IMR-90 (cell line): ENCODE results near the gene NKX2-1.

Experiments
- BHLHE40 ChIP-seq: fragments of 150-350 bp; IDR thresholded peaks from 2 replicates; pipeline ENCODE4 v1.6.1; 2016; ENCODE audit warnings: mild to moderate bottlenecking, low read depth, low read length
- CEBPB ChIP-seq: IDR thresholded peaks from 2 replicates; pipeline ENCODE4 v1.6.1; 2012; ENCODE audit warnings: low read depth, low read length, improper control_type of control experiment
- CHD1 ChIP-seq: IDR thresholded peaks from 2 replicates; pipeline ENCODE4 v1.6.1; 2012; ENCODE audit warnings: low read depth, low read length, improper control_type of control experiment
- CTCF ChIP-seq: conservative IDR thresholded peaks from 2 replicates; pipeline ENCODE4 v1.5.1; 2012; ENCODE audit warnings: mild to moderate bottlenecking, low read depth, low read length, improper control_type of control experiment
- MAZ ChIP-seq: IDR thresholded peaks from 2 replicates; pipeline ENCODE4 v1.6.1; 2012; ENCODE audit warnings: low read depth, mild to moderate bottlenecking, low read length, improper control_type of control experiment, moderate library complexity, borderline replicate concordance
- MXI1 ChIP-seq: IDR thresholded peaks from 2 replicates; pipeline ENCODE4 v1.6.1; 2012; ENCODE audit warnings: low read depth, mild to moderate bottlenecking, low read length, moderate library complexity, borderline replicate concordance
- POLR2A ChIP-seq: IDR thresholded peaks from 2 replicates; pipeline ENCODE4 v1.6.1; 2012; ENCODE audit warnings: mild to moderate bottlenecking, low read depth, low read length
- RAD21 ChIP-seq: IDR thresholded peaks from 2 replicates; pipeline ENCODE4 v1.6.1; 2012; ENCODE audit warnings: low read length, improper control_type of control experiment
- RFX5 ChIP-seq: IDR thresholded peaks from 2 replicates; pipeline ENCODE4 v1.8.0; 2012; ENCODE audit warnings: low read depth, mild to moderate bottlenecking, low read length, moderate library complexity
- SMC3 ChIP-seq: fragments of 150-350 bp; IDR thresholded peaks from 2 replicates; pipeline ENCODE4 v1.6.1; 2016; ENCODE audit warnings: low read depth, mild to moderate bottlenecking, antibody characterized with exemption, low read length, moderate library complexity
- TF ChIP-seq, protein P1 (sequence below): fragments of 150-350 bp; IDR thresholded peaks from 2 replicates; pipeline ENCODE4 v1.6.1; 2017; ENCODE audit warnings: mild to moderate bottlenecking, antibody characterized with exemption, low read length, low read depth

DNA sequence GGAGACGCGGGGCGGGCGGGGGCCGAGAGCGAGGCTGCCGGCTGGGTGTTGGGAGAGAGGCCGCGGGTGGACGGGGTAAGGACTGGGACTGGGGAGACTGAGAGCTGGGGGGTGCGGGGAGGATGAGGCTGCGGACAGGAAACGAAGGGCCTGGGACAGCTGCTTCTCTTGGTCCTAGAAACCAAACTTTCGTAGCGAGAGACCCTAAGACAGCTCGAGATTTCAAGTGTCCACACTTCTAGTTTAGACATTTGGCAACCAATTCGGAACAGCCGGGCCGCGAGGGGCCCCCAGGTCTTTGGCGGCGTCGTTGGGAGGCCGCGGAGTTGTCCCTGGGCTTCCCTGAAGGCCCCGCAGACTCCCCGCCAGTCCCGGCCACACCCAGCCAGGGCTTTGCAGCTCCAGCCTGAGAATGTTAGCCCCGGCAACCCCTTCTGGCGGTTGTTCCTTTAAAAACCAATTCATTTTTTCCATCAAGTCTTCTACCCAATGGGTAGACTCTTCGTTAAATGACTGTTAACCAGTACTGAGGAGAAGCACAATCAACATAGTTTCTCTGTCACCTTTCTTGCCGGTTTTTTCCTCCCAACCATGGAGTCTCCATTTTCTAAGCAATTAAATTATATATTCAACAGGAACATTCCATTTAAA lies 11.5 kb downstream of the NKX2-1 start:
- TF ChIP-seq RFX5, result no peak
- TF ChIP-seq CTCF, result no peak
- no peak for TF ChIP-seq POLR2A
- TF ChIP-seq MAZ, result no peak
- TF ChIP-seq CEBPB, result no peak
- no peak for TF ChIP-seq CHD1
- TF ChIP-seq SMC3, result no peak
- TF ChIP-seq MXI1, result no peak
- TF ChIP-seq, protein P1, sequence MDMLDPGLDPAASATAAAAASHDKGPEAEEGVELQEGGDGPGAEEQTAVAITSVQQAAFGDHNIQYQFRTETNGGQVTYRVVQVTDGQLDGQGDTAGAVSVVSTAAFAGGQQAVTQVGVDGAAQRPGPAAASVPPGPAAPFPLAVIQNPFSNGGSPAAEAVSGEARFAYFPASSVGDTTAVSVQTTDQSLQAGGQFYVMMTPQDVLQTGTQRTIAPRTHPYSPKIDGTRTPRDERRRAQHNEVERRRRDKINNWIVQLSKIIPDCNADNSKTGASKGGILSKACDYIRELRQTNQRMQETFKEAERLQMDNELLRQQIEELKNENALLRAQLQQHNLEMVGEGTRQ, result no peak
- no peak for TF ChIP-seq RAD21
- TF ChIP-seq BHLHE40, result no peak
